ENCODE results near the gene NXN.
"Not testable (repeated sequence)": the region's sequence is repeated elsewhere in the genome, so short reads cannot be mapped to it uniquely, and the experiment has no call there.

DNA sequence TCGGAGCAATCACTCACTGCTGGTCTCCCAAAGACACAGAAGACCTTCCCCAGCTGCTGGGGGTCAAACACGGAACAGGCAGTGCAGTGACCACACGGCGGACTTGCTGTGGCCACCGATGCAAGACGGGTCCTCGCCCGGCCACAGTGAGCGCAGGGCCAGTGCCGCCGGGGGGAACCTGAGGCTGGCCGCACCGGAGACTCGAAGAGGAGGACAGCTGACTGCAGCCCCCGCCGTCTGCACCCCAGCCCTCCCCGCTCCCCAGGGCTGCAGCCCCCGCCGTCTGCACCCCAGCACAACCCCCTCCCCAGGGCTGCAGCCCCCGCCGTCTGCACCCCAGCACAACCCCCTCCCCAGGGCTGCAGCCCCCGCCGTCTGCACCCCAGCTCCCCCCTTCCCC lies 173.7 kb downstream of the NXN start:
- TF ChIP-seq, protein P1, sequence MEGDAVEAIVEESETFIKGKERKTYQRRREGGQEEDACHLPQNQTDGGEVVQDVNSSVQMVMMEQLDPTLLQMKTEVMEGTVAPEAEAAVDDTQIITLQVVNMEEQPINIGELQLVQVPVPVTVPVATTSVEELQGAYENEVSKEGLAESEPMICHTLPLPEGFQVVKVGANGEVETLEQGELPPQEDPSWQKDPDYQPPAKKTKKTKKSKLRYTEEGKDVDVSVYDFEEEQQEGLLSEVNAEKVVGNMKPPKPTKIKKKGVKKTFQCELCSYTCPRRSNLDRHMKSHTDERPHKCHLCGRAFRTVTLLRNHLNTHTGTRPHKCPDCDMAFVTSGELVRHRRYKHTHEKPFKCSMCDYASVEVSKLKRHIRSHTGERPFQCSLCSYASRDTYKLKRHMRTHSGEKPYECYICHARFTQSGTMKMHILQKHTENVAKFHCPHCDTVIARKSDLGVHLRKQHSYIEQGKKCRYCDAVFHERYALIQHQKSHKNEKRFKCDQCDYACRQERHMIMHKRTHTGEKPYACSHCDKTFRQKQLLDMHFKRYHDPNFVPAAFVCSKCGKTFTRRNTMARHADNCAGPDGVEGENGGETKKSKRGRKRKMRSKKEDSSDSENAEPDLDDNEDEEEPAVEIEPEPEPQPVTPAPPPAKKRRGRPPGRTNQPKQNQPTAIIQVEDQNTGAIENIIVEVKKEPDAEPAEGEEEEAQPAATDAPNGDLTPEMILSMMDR (IDR thresholded peaks at IDR 0.05) = not testable (repeated sequence)
- TF ChIP-seq POLR2A (IDR thresholded peaks at IDR 0.05) = not testable (repeated sequence)
